B cell (primary cell): ENCODE data around the gene BRF1. TPM values are rescaled to one million over a fixed set of nuclear protein-coding genes. Genes with fewer than 3 reads are reported as not detected.

Experiments used
- ATAC-seq: fragments of 200-7000 bp; cut with Tn5 transposase; one replicate; pipeline ENCODE4 v1.10.0; 2021; ENCODE audit warnings: low read depth, mild to moderate bottlenecking, moderate number of reproducible peaks, moderate library complexity
- CTCF ChIA-PET: fragments of 350-600 bp; sonication (Branson Sonifier 250); formaldehyde crosslinking; loops from one replicate; lab custom pipeline; 2021; ENCODE audit warnings: antibody characterized with exemption, inconsistent platforms; lab: Charles Lee
- POLR2A ChIA-PET: fragments of 350-600 bp; sonication (Branson Sonifier 250); formaldehyde crosslinking; loops from one replicate; lab custom pipeline; 2021; ENCODE audit warnings: antibody characterized with exemption; lab: Charles Lee
- DNase-seq: peaks from one replicate; pipeline ENCODE4 v3.0.0; 2013
- H2AFZ ChIP-seq: 2 replicates; pipeline ENCODE4 v1.6.1; 2012; ENCODE audit warnings: mild to moderate bottlenecking, low read depth, low read length; ENCODE audit not compliant: insufficient read depth, poor library complexity, severe bottlenecking
- H3K27ac ChIP-seq, 2 donors: 1 replicate in 1 of 2; 2 replicates in 1 of 2; pipeline ENCODE4 v1.5.1; 2012 to 2013; ENCODE audit warnings: low read length in 2 of 2, mild to moderate bottlenecking in 2 of 2, moderate library complexity in 1 of 2
- H3K27me3 ChIP-seq, 4 experiments: fragments of 200-600 bp in 1 of 4; sonication (generic) in 1 of 4; replicated peaks in 1 of 4; 1 replicate in 2 of 4; 2 replicates in 2 of 4; pipeline versions ENCODE4 v1.6.1 to v1.7.0; 2013 to 2016; ENCODE audit warnings: low read length in 3 of 4, mild to moderate bottlenecking in 2 of 4, mixed read lengths in 1 of 4, moderate library complexity in 1 of 4; ENCODE audit not compliant: insufficient read depth in 4 of 4, control insufficient read depth in 3 of 4; ENCODE audit errors: control extremely low read depth in 1 of 4
- H3K36me3 ChIP-seq, 2 experiments: replicated peaks in 1 of 2; 1 replicate in 1 of 2; 2 replicates in 1 of 2; pipeline versions ENCODE4 v1.6.1 to v1.7.1; 2013; ENCODE audit warnings: low read length in 1 of 2; ENCODE audit not compliant: insufficient read depth in 2 of 2, control insufficient read depth in 1 of 2; ENCODE audit errors: control extremely low read depth in 1 of 2, extremely low read depth in 1 of 2
- H3K4me1 ChIP-seq, 2 donors: fragments of 200-600 bp in 1 of 2; sonication (generic) in 1 of 2; 1 replicate in 1 of 2; 2 replicates in 1 of 2; pipeline versions ENCODE4 v1.5.1 to v1.6.1; 2013 to 2017; ENCODE audit warnings: low read length in 2 of 2; ENCODE audit not compliant: control insufficient read depth in 2 of 2, insufficient read depth in 2 of 2
- H3K4me2 ChIP-seq: replicated peaks from 2 replicates; pipeline ENCODE3; 2012; ENCODE audit warnings: mild to moderate bottlenecking, low read depth, low read length; ENCODE audit not compliant: poor library complexity, severe bottlenecking
- H3K4me3 ChIP-seq, 5 experiments: fragments of 200-600 bp in 1 of 5; sonication (generic) in 1 of 5; 1 replicate in 3 of 5; 2 replicates in 2 of 5; pipeline versions ENCODE4 v1.5.1 to v1.7.0; 2011 to 2016; ENCODE audit warnings: low read length in 4 of 5, mild to moderate bottlenecking in 4 of 5, low read depth in 2 of 5, control low read depth in 1 of 5, moderate library complexity in 1 of 5; ENCODE audit not compliant: insufficient read depth in 1 of 5; ENCODE audit errors: control extremely low read depth in 1 of 5, extremely low read depth in 1 of 5
- H3K79me2 ChIP-seq: fragments of 200-600 bp; sonication (generic); one replicate; pipeline ENCODE4 v1.6.0; 2016; ENCODE audit warnings: low read length; ENCODE audit not compliant: control insufficient read depth, insufficient read depth
- H3K9ac ChIP-seq: fragments of 200-600 bp; sonication (generic); 2 replicates; pipeline ENCODE4 v1.6.1; 2017; ENCODE audit warnings: mild to moderate bottlenecking, low read length, moderate library complexity
- H3K9me3 ChIP-seq, 3 donors: one replicate each; pipeline versions ENCODE4 v1.6.1 to v1.7.1; 2013; ENCODE audit warnings: low read length in 2 of 3; ENCODE audit not compliant: control insufficient read depth in 2 of 3, insufficient read depth in 1 of 3; ENCODE audit errors: control extremely low read depth in 1 of 3
- H4K20me1 ChIP-seq: 2 replicates; pipeline ENCODE4 v1.6.0; 2012; ENCODE audit warnings: mild to moderate bottlenecking, low read length; ENCODE audit not compliant: insufficient read depth, control insufficient read depth, poor library complexity, severe bottlenecking
- H3K27ac Mint-ChIP-seq: one replicate; pipeline ENCODE4 v1.8.0; 2021; ENCODE audit warnings: mixed read lengths
- H3K27me3 Mint-ChIP-seq: one replicate; pipeline ENCODE4 v1.8.0; 2021; ENCODE audit warnings: mixed read lengths
- H3K4me1 Mint-ChIP-seq: one replicate; pipeline ENCODE4 v1.8.0; 2021; ENCODE audit warnings: mixed read lengths
- H3K4me3 Mint-ChIP-seq: one replicate; pipeline ENCODE4 v1.8.0; 2021; ENCODE audit warnings: mixed read lengths
- H3K9me3 Mint-ChIP-seq: one replicate; pipeline ENCODE4 v1.8.0; 2022; ENCODE audit warnings: mixed read lengths; ENCODE audit not compliant: insufficient read depth
- EZH2 ChIP-seq: IDR thresholded peaks from 2 replicates; pipeline ENCODE4 v1.6.1; 2012; ENCODE audit warnings: borderline replicate concordance, low read depth, mild to moderate bottlenecking, moderate library complexity, low read length; ENCODE audit not compliant: insufficient read depth, poor library complexity, severe bottlenecking
- WGBS: methylation state at CpG from one replicate; pipeline ENCODE4 v1.1.5; 2013; ENCODE audit warnings: missing lambda C conversion rate; ENCODE audit not compliant: insufficient coverage; 5-methylcytosine and 5-hydroxymethylcytosine counted together
- intact Hi-C: fragments of 100-400 bp; cut with micrococcal nuclease; formaldehyde crosslinking; loops from one replicate; pipeline ENCODE4 v1.10.0; 2022
- polyA plus RNA-seq: library from polyadenylated mRNA; depleted of rRNA; stranded (reverse); fragments of >200 nt; gene quantifications from 2 replicates; pipeline ENCODE4 v1.2.3, GENCODE V29; 2012
- total RNA-seq, 2 donors: library from RNA; stranded (reverse); fragments of 120-200 nt in 1 of 2; gene quantifications; 1 replicate in 1 of 2; 2 replicates in 1 of 2; pipeline versions ENCODE4 v1.2.3 to v1.2.4, GENCODE V29; 2013 to 2022
- TF ChIP-seq, protein P1 (sequence below): fragments of 200-600 bp; IDR thresholded peaks from one replicate; pipeline ENCODE4 v1.8.0; 2022; ENCODE audit warnings: antibody characterized with exemption, mild to moderate bottlenecking

BRF1 gene
- total and polyA plus RNA-seq, 2 donors (not counting 1 experiment from before 2014, with no cell fraction given): 24.5 to 55.8 TPM

DNA sequence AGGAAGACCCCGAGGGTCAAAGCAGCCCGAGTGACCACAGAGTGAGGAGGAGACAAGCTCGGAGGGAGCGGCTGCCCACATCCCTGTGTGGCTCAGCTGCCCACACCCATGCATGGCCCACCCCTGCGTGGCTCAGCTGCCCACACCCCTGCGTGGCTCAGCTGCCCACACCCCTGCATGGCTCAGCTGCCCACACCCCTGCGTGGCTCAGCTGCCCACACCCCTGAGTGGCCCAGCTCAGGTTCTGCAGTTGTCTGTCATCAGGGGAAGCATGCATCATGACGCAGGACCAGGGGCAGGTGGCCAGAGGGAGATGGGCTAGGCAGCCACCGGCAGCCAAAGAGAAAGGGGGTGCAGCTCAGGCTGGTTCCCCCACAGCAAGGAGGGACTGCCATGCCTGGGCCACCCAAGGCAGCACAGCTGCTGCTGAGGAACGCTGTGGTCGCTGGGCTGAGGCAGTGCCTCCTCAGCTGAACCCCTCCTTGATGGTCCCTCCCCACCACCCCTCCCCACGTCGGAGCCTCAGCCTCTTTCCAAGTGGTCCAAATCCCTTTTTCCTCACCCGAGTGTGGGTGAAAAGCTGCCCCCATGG lies 86.4 kb downstream of the BRF1 start:
- 92% methylated on average over 13 of the region's 14 CpGs for WGBS
- CTCF ChIA-PET: no interaction called here

DNA sequence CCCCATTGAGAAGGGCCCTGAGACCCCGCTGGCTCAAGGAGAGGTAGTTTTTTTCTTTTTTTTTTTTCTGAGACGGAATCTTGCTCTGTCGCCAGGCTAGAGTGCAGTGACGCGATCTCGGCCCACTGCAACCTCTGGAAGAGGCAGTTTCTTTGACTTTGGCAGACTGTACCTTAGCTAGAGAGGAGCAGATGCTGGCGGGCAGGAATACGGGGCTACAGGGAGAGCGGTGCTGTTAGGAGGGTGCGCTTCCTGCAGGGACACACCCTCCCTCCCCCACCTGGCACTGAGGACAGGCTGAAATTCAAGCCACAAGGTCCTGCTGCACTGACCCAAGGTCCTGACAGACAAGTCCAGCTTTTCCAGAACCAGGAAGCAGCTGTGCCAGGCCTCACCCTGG lies 87.4 kb downstream of the BRF1 start:
- H3K27me3 ChIP-seq: no peaks in the 10 kb centered on the region
- H3K4me2 ChIP-seq: no peak overlapping the region
- H3K4me3 ChIP-seq: no peak overlapping the region
- peaks cover 2 to 30% of the 10 kb centered on the region in 2 experiments for H3K36me3 ChIP-seq
- Mint-ChIP-seq H3K27ac (no peak overlapping the region), H3K27me3 (no peaks in the 10 kb centered on the region), H3K4me1 (no peaks in the 10 kb centered on the region), H3K9me3 (no peaks in the 10 kb centered on the region), H3K4me3 (no peak overlapping the region)
- H4K20me1 ChIP-seq: peaks cover 14% of the 10 kb centered on the region
- ATAC-seq (no peak), DNase-seq (no peak)
- H3K9me3 ChIP-seq: peaks cover 0 to 7% (median 0%) of the 10 kb centered on the region in 3 donors
- intact Hi-C loops: no loop called here
- TF ChIP-seq, protein P1, sequence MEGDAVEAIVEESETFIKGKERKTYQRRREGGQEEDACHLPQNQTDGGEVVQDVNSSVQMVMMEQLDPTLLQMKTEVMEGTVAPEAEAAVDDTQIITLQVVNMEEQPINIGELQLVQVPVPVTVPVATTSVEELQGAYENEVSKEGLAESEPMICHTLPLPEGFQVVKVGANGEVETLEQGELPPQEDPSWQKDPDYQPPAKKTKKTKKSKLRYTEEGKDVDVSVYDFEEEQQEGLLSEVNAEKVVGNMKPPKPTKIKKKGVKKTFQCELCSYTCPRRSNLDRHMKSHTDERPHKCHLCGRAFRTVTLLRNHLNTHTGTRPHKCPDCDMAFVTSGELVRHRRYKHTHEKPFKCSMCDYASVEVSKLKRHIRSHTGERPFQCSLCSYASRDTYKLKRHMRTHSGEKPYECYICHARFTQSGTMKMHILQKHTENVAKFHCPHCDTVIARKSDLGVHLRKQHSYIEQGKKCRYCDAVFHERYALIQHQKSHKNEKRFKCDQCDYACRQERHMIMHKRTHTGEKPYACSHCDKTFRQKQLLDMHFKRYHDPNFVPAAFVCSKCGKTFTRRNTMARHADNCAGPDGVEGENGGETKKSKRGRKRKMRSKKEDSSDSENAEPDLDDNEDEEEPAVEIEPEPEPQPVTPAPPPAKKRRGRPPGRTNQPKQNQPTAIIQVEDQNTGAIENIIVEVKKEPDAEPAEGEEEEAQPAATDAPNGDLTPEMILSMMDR: no peak
- no peak overlapping the region for H3K9ac ChIP-seq
- POLR2A ChIA-PET: no interaction called here
- H3K79me2 ChIP-seq: peaks cover 2% of the 10 kb centered on the region
- CTCF ChIA-PET: no interaction called here
- WGBS: 98% methylated on average over 8 of the region's 10 CpGs
- H3K27ac ChIP-seq: no peak overlapping the region
- no peak overlapping the region for H2AFZ ChIP-seq
- no peaks in the 10 kb centered on the region for H3K4me1 ChIP-seq

More for the DNA sequence above, 86.4 kb downstream of the BRF1 start:
- DNase-seq (no peak), ATAC-seq (no peak)
- no peak overlapping the region for H3K4me2 ChIP-seq
- no peak overlapping the region for H3K27ac Mint-ChIP-seq
- H3K36me3 ChIP-seq: peaks cover 2 to 35% of the 10 kb centered on the region in 2 experiments
- H3K9ac ChIP-seq: no peak overlapping the region
- H3K27me3 Mint-ChIP-seq: no peaks in the 10 kb centered on the region
- intact Hi-C loops: no loop called here
- peaks cover 14% of the 10 kb centered on the region for H4K20me1 ChIP-seq
- H3K4me1 ChIP-seq: no peaks in the 10 kb centered on the region
- H2AFZ ChIP-seq: no peak overlapping the region
- POLR2A ChIA-PET: interaction anchor here (0.7 kb wide), 1 partner anchor 14 kb away, joined by 3 read pairs; no protein-coding TSS in a partner anchor
- H3K9me3 ChIP-seq: peaks cover 0 to 7% (median 0%) of the 10 kb centered on the region in 3 donors
- TF ChIP-seq EZH2: no peak
- TF ChIP-seq, protein P1: no peak
- no peak overlapping the region for H3K27ac ChIP-seq
- H3K27me3 ChIP-seq: no peaks in the 10 kb centered on the region
- H3K9me3 Mint-ChIP-seq: no peaks in the 10 kb centered on the region
- H3K79me2 ChIP-seq: peaks cover 2% of the 10 kb centered on the region
- no peak overlapping the region for H3K4me3 ChIP-seq
- H3K4me1 Mint-ChIP-seq: no peaks in the 10 kb centered on the region
- no peak overlapping the region for H3K4me3 Mint-ChIP-seq
